HEK293 (cell line): Measurements from ENCODE around the gene PGM1.

ENCODE experiments used
- CTCF ChIA-PET: fragments of 350-600 bp; formaldehyde crosslinking; extraction: SDS; loops from one replicate; lab custom pipeline; 2021; ENCODE audit warnings: antibody characterized with exemption; lab: Yijun Ruan, JAX
- POLR2A ChIA-PET: fragments of 300-600 bp; formaldehyde crosslinking; extraction: SDS; loops from one replicate; lab custom pipeline; 2020; ENCODE audit warnings: antibody characterized with exemption, inconsistent platforms; lab: Yijun Ruan, JAX
- H3K27ac ChIP-seq: fragments of 200-500 bp; sonication (Bioruptor generic); 2 replicates; pipeline ENCODE4 v1.5.1; 2014; ENCODE audit warnings: low read depth, low read length, control low read depth, inconsistent platforms; ENCODE audit errors: extremely low read depth
- H3K36me3 ChIP-seq, 2 experiments: fragments of 200-500 bp in 1 of 2; sonication (Bioruptor generic) in 1 of 2; 1 replicate in 1 of 2; 2 replicates in 1 of 2; pipeline ENCODE4 v1.5.1; 2014 to 2017; ENCODE audit warnings: inconsistent platforms in 2 of 2, low read length in 2 of 2; ENCODE audit not compliant: control insufficient read depth in 2 of 2, insufficient read depth in 1 of 2
- H3K4me1 ChIP-seq: fragments of 200-500 bp; sonication (Bioruptor generic); 2 replicates; pipeline ENCODE4 v1.5.1; 2014; ENCODE audit warnings: mild to moderate bottlenecking, low read length, inconsistent platforms; ENCODE audit not compliant: control insufficient read depth, insufficient read depth
- H3K4me3 ChIP-seq: 2 replicates; pipeline ENCODE4 v1.5.1; 2011; ENCODE audit warnings: low read depth, mild to moderate bottlenecking, control low read depth, low read length, moderate library complexity
- H3K9me3 ChIP-seq: fragments of 200-500 bp; sonication (Bioruptor generic); 2 replicates; pipeline ENCODE4 v1.5.1; 2014; ENCODE audit warnings: low read depth, low read length, inconsistent platforms; ENCODE audit not compliant: control insufficient read depth, insufficient read depth
- IKZF3 ChIP-seq: fragments of 450-650 bp; IDR thresholded peaks from 2 replicates; pipeline ENCODE4 v1.5.0; 2018; ENCODE audit warnings: missing biosample characterization, mild to moderate bottlenecking, missing genetic modification characterization, moderate library complexity
- OVOL3 ChIP-seq: fragments of 450-650 bp; formaldehyde crosslinking; IDR thresholded peaks from 2 replicates; pipeline ENCODE4 v1.5.1; 2016; ENCODE audit warnings: missing biosample characterization, missing genetic modification characterization
- SP2 ChIP-seq: fragments of 450-650 bp; formaldehyde crosslinking; IDR thresholded peaks from 2 replicates; pipeline ENCODE4 v1.5.1; 2016; ENCODE audit warnings: missing biosample characterization, missing genetic modification characterization
- ZNF155 ChIP-seq: fragments of 450-650 bp; formaldehyde crosslinking; IDR thresholded peaks from 2 replicates; pipeline ENCODE4 v1.5.1; 2016; ENCODE audit warnings: missing biosample characterization, missing genetic modification characterization
- ZNF16 ChIP-seq: fragments of 450-650 bp; formaldehyde crosslinking; IDR thresholded peaks from 2 replicates; pipeline ENCODE4 v1.5.1; 2016; ENCODE audit warnings: low read depth, missing biosample characterization, missing genetic modification characterization
- ZNF169 ChIP-seq: fragments of 450-650 bp; formaldehyde crosslinking; IDR thresholded peaks from 2 replicates; pipeline ENCODE4 v1.5.1; 2016; ENCODE audit warnings: missing biosample characterization, missing genetic modification characterization
- ZNF2 ChIP-seq: fragments of 450-650 bp; formaldehyde crosslinking; IDR thresholded peaks from 2 replicates; pipeline ENCODE4 v1.5.1; 2016; ENCODE audit warnings: missing biosample characterization, missing genetic modification characterization
- ZNF416 ChIP-seq: fragments of 450-650 bp; formaldehyde crosslinking; IDR thresholded peaks from 2 replicates; pipeline ENCODE4 v1.5.1; 2016; ENCODE audit warnings: missing biosample characterization, missing genetic modification characterization
- ZNF426 ChIP-seq: fragments of 450-650 bp; formaldehyde crosslinking; IDR thresholded peaks from 2 replicates; pipeline ENCODE4 v1.5.1; 2017; ENCODE audit warnings: missing biosample characterization, missing genetic modification characterization, mild to moderate bottlenecking, inconsistent platforms, moderate library complexity
- ZNF510 ChIP-seq: fragments of 450-650 bp; formaldehyde crosslinking; IDR thresholded peaks from 2 replicates; pipeline ENCODE4 v1.5.1; 2018; ENCODE audit warnings: mild to moderate bottlenecking, missing genetic modification characterization, missing biosample characterization; ENCODE audit not compliant: insufficient replicate concordance
- ZNF530 ChIP-seq: fragments of 450-650 bp; formaldehyde crosslinking; IDR thresholded peaks from 2 replicates; pipeline ENCODE4 v1.5.1; 2016; ENCODE audit warnings: low read depth, missing biosample characterization, missing genetic modification characterization
- ZNF548 ChIP-seq: fragments of 450-650 bp; formaldehyde crosslinking; IDR thresholded peaks from 2 replicates; pipeline ENCODE4 v1.5.1; 2016; ENCODE audit warnings: missing biosample characterization, missing genetic modification characterization
- ZNF555 ChIP-seq: fragments of 450-650 bp; formaldehyde crosslinking; conservative IDR thresholded peaks from 2 replicates; pipeline ENCODE4 v1.5.1; 2017; ENCODE audit warnings: missing biosample characterization, mild to moderate bottlenecking, missing genetic modification characterization, inconsistent platforms
- ZNF585B ChIP-seq: fragments of 450-650 bp; formaldehyde crosslinking; IDR thresholded peaks from 2 replicates; pipeline ENCODE4 v1.5.1; 2016; ENCODE audit warnings: missing biosample characterization, missing genetic modification characterization
- ZNF677 ChIP-seq: fragments of 450-650 bp; IDR thresholded peaks from 2 replicates; pipeline ENCODE4 v1.5.0; 2018; ENCODE audit warnings: missing biosample characterization, mild to moderate bottlenecking, missing genetic modification characterization, moderate library complexity
- TF ChIP-seq, protein P1 (sequence below): fragments of 450-650 bp; formaldehyde crosslinking; IDR thresholded peaks from 2 replicates; pipeline ENCODE4 v1.5.1; 2016; ENCODE audit warnings: missing biosample characterization, missing genetic modification characterization
- TF ChIP-seq, protein P2 (sequence below): fragments of 450-650 bp; formaldehyde crosslinking; IDR thresholded peaks from 2 replicates; pipeline ENCODE4 v1.5.1; 2016; ENCODE audit warnings: missing biosample characterization, missing genetic modification characterization
- TF ChIP-seq, protein P3 (sequence below): fragments of 450-650 bp; formaldehyde crosslinking; IDR thresholded peaks from 2 replicates; pipeline ENCODE4 v1.5.1; 2016; ENCODE audit warnings: missing biosample characterization, missing genetic modification characterization, low read depth
- TF ChIP-seq, protein P4 (sequence below): fragments of 450-650 bp; formaldehyde crosslinking; IDR thresholded peaks from 2 replicates; pipeline ENCODE4 v1.5.0; 2017; ENCODE audit warnings: missing biosample characterization, missing genetic modification characterization, borderline replicate concordance
- TF ChIP-seq, protein P5 (sequence below): fragments of 450-650 bp; formaldehyde crosslinking; conservative IDR thresholded peaks from 2 replicates; pipeline ENCODE4 v1.5.1; 2016; ENCODE audit warnings: low read depth, missing biosample characterization, missing genetic modification characterization
- TF ChIP-seq, protein P6 (sequence below): fragments of 450-650 bp; formaldehyde crosslinking; IDR thresholded peaks from 2 replicates; pipeline ENCODE4 v1.5.1; 2016; ENCODE audit warnings: missing biosample characterization, missing genetic modification characterization

Gene PGM1

DNA sequence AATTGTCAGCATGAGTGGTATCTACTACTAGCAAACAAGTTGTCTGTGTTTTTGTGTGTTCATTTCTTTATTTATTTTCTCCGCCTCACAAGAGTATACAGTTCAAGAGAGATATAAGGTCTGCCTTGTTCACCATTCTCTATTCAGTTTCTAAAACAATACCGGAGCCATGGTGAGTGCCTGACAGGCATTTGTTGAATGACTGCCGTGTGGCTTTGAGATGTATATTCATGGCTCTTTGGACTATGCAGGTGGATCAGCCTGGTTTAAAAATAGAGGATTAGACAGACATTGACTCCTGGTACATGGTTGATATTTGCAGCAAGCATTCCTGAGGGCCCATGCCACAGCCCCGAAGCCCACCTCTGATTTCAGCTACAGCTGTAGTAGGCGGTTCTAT lies 89.7 kb downstream of the PGM1 start:
- no peaks in the 10 kb centered on the region for H3K9me3 ChIP-seq
- H3K36me3 ChIP-seq, result no peaks in the 10 kb centered on the region
- TF ChIP-seq, protein P1, sequence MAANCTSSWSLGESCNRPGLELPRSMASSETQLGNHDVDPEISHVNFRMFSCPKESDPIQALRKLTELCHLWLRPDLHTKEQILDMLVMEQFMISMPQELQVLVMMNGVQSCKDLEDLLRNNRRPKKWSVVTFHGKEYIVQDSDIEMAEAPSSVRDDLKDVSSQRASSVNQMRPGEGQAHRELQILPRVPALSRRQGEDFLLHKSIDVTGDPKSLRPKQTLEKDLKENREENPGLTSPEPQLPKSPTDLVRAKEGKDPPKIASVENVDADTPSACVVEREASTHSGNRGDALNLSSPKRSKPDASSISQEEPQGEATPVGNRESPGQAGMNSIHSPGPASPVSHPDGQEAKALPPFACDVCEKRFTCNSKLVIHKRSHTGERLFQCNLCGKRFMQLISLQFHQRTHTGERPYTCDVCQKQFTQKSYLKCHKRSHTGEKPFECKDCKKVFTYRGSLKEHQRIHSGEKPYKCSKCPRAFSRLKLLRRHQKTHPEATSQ, result no peak
- TF ChIP-seq OVOL3 (tag by site-specific recombination) (no peak), ZNF555 (tag by site-specific recombination) (no peak), IKZF3 (tag by site-specific recombination) (no peak), ZNF155 (tag by site-specific recombination) (no peak), ZNF416 (no peak)
- TF ChIP-seq, protein P2, sequence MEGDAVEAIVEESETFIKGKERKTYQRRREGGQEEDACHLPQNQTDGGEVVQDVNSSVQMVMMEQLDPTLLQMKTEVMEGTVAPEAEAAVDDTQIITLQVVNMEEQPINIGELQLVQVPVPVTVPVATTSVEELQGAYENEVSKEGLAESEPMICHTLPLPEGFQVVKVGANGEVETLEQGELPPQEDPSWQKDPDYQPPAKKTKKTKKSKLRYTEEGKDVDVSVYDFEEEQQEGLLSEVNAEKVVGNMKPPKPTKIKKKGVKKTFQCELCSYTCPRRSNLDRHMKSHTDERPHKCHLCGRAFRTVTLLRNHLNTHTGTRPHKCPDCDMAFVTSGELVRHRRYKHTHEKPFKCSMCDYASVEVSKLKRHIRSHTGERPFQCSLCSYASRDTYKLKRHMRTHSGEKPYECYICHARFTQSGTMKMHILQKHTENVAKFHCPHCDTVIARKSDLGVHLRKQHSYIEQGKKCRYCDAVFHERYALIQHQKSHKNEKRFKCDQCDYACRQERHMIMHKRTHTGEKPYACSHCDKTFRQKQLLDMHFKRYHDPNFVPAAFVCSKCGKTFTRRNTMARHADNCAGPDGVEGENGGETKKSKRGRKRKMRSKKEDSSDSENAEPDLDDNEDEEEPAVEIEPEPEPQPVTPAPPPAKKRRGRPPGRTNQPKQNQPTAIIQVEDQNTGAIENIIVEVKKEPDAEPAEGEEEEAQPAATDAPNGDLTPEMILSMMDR (tag by site-specific recombination), result no peak
- TF ChIP-seq, protein P3, sequence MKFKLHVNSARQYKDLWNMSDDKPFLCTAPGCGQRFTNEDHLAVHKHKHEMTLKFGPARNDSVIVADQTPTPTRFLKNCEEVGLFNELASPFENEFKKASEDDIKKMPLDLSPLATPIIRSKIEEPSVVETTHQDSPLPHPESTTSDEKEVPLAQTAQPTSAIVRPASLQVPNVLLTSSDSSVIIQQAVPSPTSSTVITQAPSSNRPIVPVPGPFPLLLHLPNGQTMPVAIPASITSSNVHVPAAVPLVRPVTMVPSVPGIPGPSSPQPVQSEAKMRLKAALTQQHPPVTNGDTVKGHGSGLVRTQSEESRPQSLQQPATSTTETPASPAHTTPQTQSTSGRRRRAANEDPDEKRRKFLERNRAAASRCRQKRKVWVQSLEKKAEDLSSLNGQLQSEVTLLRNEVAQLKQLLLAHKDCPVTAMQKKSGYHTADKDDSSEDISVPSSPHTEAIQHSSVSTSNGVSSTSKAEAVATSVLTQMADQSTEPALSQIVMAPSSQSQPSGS, result no peak
- no peaks in the 10 kb centered on the region for H3K4me1 ChIP-seq
- no peak overlapping the region for H3K4me3 ChIP-seq
- POLR2A ChIA-PET, result interaction anchor here (0.6 kb wide), 1 partner anchor 77 kb away, joined by 4 read pairs; no protein-coding TSS in a partner anchor
- no peak overlapping the region for H3K27ac ChIP-seq
- CTCF ChIA-PET, result interaction anchor here (0.7 to 2.9 kb wide), 3 partner anchors 9 to 462 kb away, joined by 4 to 22 read pairs (median 6); no protein-coding TSS in a partner anchor

DNA sequence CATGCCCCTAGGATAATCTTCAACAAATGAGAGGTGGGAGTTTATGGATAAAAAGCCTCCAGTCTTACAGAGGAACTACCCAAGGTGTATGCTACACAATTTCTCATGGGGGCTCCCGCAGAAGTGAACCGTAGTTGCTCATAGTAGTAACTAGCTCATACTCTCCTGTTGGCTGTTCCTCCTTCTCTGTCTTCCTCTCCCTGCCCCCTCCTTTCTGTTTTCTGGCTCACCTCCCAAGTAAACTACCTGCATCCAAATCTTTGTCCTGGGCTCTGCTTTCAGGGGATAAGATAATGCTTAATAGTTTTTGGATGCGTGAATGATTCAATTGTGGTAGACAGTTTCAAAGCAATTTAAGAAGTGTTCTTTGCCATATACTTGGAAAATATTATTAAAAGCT lies 90.5 kb downstream of the PGM1 start:
- ChIA-PET POLR2A (no interaction called here), CTCF (interaction anchor here (0.6 to 2.9 kb wide), 4 partner anchors 8 to 489 kb away, joined by 4 to 22 read pairs (median 10); no protein-coding TSS in a partner anchor)
- no peak overlapping the region for H3K27ac ChIP-seq
- no peaks in the 10 kb centered on the region for H3K4me1 ChIP-seq
- H3K36me3 ChIP-seq, result no peaks in the 10 kb centered on the region
- H3K9me3 ChIP-seq, result no peaks in the 10 kb centered on the region
- no peak overlapping the region for H3K4me3 ChIP-seq
- TF ChIP-seq, protein P4, sequence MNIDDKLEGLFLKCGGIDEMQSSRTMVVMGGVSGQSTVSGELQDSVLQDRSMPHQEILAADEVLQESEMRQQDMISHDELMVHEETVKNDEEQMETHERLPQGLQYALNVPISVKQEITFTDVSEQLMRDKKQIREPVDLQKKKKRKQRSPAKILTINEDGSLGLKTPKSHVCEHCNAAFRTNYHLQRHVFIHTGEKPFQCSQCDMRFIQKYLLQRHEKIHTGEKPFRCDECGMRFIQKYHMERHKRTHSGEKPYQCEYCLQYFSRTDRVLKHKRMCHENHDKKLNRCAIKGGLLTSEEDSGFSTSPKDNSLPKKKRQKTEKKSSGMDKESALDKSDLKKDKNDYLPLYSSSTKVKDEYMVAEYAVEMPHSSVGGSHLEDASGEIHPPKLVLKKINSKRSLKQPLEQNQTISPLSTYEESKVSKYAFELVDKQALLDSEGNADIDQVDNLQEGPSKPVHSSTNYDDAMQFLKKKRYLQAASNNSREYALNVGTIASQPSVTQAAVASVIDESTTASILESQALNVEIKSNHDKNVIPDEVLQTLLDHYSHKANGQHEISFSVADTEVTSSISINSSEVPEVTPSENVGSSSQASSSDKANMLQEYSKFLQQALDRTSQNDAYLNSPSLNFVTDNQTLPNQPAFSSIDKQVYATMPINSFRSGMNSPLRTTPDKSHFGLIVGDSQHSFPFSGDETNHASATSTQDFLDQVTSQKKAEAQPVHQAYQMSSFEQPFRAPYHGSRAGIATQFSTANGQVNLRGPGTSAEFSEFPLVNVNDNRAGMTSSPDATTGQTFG (tag by site-specific recombination), result no peak
- TF ChIP-seq ZNF510 (tag by site-specific recombination), result no peak
- no peak for TF ChIP-seq ZNF677 (tag by site-specific recombination)
- TF ChIP-seq, protein P5, sequence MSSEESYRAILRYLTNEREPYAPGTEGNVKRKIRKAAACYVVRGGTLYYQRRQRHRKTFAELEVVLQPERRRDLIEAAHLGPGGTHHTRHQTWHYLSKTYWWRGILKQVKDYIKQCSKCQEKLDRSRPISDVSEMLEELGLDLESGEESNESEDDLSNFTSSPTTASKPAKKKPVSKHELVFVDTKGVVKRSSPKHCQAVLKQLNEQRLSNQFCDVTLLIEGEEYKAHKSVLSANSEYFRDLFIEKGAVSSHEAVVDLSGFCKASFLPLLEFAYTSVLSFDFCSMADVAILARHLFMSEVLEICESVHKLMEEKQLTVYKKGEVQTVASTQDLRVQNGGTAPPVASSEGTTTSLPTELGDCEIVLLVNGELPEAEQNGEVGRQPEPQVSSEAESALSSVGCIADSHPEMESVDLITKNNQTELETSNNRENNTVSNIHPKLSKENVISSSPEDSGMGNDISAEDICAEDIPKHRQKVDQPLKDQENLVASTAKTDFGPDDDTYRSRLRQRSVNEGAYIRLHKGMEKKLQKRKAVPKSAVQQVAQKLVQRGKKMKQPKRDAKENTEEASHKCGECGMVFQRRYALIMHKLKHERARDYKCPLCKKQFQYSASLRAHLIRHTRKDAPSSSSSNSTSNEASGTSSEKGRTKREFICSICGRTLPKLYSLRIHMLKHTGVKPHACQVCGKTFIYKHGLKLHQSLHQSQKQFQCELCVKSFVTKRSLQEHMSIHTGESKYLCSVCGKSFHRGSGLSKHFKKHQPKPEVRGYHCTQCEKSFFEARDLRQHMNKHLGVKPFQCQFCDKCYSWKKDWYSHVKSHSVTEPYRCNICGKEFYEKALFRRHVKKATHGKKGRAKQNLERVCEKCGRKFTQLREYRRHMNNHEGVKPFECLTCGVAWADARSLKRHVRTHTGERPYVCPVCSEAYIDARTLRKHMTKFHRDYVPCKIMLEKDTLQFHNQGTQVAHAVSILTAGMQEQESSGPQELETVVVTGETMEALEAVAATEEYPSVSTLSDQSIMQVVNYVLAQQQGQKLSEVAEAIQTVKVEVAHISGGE, result no peak
- no peak for TF ChIP-seq ZNF530 (tag by site-specific recombination)
- no peak for TF ChIP-seq ZNF548 (tag by site-specific recombination)
- no peak for TF ChIP-seq ZNF16
- TF ChIP-seq ZNF426, result no peak
- TF ChIP-seq SP2, result no peak
- TF ChIP-seq ZNF2 (tag by site-specific recombination), result no peak
- TF ChIP-seq ZNF585B (tag by site-specific recombination), result no peak
- TF ChIP-seq, protein P6, sequence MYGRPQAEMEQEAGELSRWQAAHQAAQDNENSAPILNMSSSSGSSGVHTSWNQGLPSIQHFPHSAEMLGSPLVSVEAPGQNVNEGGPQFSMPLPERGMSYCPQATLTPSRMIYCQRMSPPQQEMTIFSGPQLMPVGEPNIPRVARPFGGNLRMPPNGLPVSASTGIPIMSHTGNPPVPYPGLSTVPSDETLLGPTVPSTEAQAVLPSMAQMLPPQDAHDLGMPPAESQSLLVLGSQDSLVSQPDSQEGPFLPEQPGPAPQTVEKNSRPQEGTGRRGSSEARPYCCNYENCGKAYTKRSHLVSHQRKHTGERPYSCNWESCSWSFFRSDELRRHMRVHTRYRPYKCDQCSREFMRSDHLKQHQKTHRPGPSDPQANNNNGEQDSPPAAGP, result no peak
- no peak for TF ChIP-seq ZNF169 (tag by site-specific recombination)
